ENCODE results near the gene DGKI.
"Not testable (repeated sequence)": the region's sequence is repeated elsewhere in the genome, so short reads cannot be mapped to it uniquely, and the experiment has no call there.

Gene DGKI

DNA sequence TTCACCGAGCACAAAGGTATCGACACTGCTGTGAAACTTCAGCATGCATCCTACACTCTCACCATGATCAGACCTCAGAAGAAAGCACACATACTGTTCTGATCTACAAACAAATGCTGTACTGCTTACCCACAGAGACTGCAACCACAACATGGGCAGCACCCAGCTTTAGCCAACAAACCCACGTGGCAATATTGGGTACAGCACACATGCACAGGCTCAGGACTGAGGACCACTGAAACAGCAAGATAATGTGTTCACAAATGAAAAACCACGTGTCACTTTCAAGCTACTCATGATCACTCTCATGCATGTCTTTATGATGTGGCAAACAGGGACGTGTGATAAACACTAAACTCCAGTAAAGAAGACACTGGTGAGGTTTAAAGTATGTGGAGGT is 383.9 kb downstream of the DGKI start:
- Histone ChIP-seq H3K27ac (ENCODE audit: low read depth, low read length) (no peak overlapping the region), H3K9ac (ENCODE audit: low read length in 5 of 5) (no peak overlapping the region), H3K4me1 (ENCODE audit: control insufficient read depth in 5 of 5, insufficient read depth in 5 of 5, low read length in 5 of 5) (no peaks in the 10 kb centered on the region), H3K4me3 (ENCODE audit: low read depth in 1 of 5, low read length in 5 of 5) (no peak overlapping the region), H3K27me3 (ENCODE audit: control insufficient read depth in 5 of 5, insufficient read depth in 4 of 5, low read length in 5 of 5) (no peaks in the 10 kb centered on the region), H3K36me3 (ENCODE audit: control insufficient read depth in 5 of 5, insufficient read depth in 5 of 5, low read length in 5 of 5) (peaks cover 0 to 7% (median 3%) of the 10 kb centered on the region in 5 donors), H3K9me3 (ENCODE audit: control insufficient read depth in 5 of 5, low read length in 5 of 5) (no peaks in the 10 kb centered on the region)

DNA sequence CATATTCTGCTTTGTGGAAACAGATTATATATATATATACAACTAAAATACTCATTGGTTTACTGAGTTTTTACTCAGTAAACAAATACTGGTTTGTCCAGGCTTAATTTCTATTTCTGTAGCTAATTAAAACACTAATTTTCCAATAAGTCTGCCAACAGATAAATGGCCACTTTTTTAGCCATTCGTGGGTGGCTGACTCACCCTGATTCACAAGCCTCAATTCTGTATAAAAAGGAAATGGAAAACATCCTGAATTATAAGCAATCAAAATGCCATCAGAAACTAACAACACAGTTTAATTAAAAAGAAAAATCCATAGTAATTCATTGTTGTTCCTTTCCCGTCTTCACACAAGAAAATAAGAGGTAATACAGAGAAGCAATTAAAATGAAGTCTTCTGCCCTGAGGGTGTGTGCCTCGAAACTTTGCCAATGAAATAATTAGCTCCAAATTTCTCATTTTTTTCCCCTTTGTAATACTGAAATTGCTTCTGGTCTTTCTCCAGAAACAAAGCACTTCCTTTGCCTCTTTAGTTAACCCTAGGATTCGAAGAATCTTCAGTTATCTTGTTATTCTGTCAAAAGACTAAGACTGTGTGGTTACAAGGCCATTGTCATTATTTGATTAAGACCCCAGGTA is 384.6 kb downstream of the DGKI start:
- Histone ChIP-seq H3K27ac (ENCODE audit: low read depth, low read length) (no peak overlapping the region), H3K4me3 (ENCODE audit: low read depth in 1 of 5, low read length in 5 of 5) (no peak overlapping the region), H3K4me1 (ENCODE audit: control insufficient read depth in 5 of 5, insufficient read depth in 5 of 5, low read length in 5 of 5) (no peaks in the 10 kb centered on the region), H3K36me3 (ENCODE audit: control insufficient read depth in 5 of 5, insufficient read depth in 5 of 5, low read length in 5 of 5) (peaks cover 0 to 7% (median 3%) of the 10 kb centered on the region in 5 donors), H3K27me3 (ENCODE audit: control insufficient read depth in 5 of 5, insufficient read depth in 4 of 5, low read length in 5 of 5) (no peaks in the 10 kb centered on the region), H3K9me3 (ENCODE audit: control insufficient read depth in 5 of 5, low read length in 5 of 5) (no peaks in the 10 kb centered on the region), H3K9ac (ENCODE audit: low read length in 5 of 5) (no peak overlapping the region)

DNA sequence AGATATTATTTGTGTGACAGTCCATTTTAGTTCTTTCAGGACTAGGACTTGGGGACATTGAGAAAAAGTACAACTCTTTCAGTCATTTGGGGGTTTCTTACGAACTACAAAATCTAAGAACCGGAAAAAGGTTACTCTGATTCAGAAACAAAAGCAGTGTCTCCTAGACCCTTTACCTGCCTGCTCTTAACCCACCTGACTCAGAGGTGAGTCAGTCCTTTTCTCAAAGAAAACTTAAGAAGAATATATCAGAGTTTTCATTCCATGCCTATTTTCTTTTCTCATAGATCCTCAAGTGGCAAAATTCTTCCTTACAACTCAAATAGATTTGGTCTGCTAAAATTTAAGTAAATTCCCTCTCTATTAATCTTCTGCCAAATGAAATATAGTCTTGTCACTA is 388.4 kb downstream of the DGKI start:
- H3K9me3 ChIP-seq (ENCODE audit: control insufficient read depth in 5 of 5, low read length in 5 of 5), result no peaks in the 10 kb centered on the region
- no peak overlapping the region for H3K9ac ChIP-seq (ENCODE audit: low read length in 5 of 5)

DNA sequence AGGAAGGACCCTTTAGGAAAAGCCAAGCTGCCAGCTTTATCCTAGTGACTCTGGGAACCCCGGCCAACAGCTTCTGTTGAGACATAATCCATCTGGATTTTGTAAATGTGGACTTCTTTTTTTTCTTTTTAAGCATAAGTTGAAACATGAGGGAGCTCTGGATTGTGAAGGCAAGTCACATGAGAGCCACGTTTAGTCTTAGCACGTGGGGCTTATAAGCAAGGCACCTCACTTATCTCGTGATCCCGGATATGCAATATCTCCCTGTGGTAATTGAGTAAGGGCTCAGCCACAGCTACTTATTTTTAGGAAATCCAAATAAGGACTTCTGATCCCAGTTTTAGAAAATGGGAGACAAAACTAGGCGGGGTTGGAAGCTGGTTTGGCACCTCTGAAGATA is 392.0 kb downstream of the DGKI start:
- H3K4me1 ChIP-seq (ENCODE audit: control insufficient read depth in 5 of 5, insufficient read depth in 5 of 5, low read length in 5 of 5), result peaks cover 0 to 7% (median 6%) of the 10 kb centered on the region in 5 donors
- peak overlapping the region in 3 of 5 donors; percentile 6 to 34 (median 20) for H3K9ac ChIP-seq (ENCODE audit: low read length in 5 of 5)
- no peak overlapping the region for H3K4me3 ChIP-seq (ENCODE audit: low read depth in 1 of 5, low read length in 5 of 5)
- no peaks in the 10 kb centered on the region for H3K27me3 ChIP-seq (ENCODE audit: control insufficient read depth in 5 of 5, insufficient read depth in 4 of 5, low read length in 5 of 5)
- H3K9me3 ChIP-seq (ENCODE audit: control insufficient read depth in 5 of 5, low read length in 5 of 5), result no peaks in the 10 kb centered on the region
- no peaks in the 10 kb centered on the region for H3K36me3 ChIP-seq (ENCODE audit: control insufficient read depth in 5 of 5, insufficient read depth in 5 of 5, low read length in 5 of 5)
- H3K27ac ChIP-seq (ENCODE audit: low read depth, low read length), result peak overlapping the region; percentile 67

More for the DNA sequence above, 388.4 kb downstream of the DGKI start:
- Histone ChIP-seq H3K4me3 (ENCODE audit: low read depth in 1 of 5, low read length in 5 of 5) (no peak overlapping the region), H3K27ac (ENCODE audit: low read depth, low read length) (no peak overlapping the region), H3K27me3 (ENCODE audit: control insufficient read depth in 5 of 5, insufficient read depth in 4 of 5, low read length in 5 of 5) (no peaks in the 10 kb centered on the region), H3K4me1 (ENCODE audit: control insufficient read depth in 5 of 5, insufficient read depth in 5 of 5, low read length in 5 of 5) (peaks cover 0 to 7% (median 6%) of the 10 kb centered on the region in 5 donors), H3K36me3 (ENCODE audit: control insufficient read depth in 5 of 5, insufficient read depth in 5 of 5, low read length in 5 of 5) (peaks cover 0 to 7% (median 0%) of the 10 kb centered on the region in 5 donors)

DNA sequence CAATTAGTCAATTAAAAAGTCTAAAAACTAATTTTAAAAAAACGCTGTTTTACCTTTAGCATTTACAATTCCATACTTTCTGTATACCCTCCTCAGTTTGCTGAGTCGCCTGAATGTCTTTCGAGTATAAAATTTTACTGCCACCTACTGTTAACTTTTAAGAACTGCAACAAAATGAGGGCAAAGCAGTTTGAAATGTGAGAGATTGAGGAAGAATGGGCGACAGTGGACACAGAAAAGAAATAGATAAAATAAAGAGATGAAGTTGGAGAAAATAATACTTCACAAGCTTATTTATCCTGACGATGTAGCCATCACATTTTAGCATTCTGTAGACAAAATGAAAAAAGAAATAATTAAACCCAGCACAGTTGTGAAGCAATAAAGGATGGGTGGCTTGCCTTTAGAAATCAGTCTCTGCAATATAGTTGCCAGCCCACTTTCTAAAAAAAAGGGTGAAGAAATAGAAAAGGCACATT is 392.5 kb downstream of the DGKI start:
- Histone ChIP-seq H3K36me3 (ENCODE audit: control insufficient read depth in 5 of 5, insufficient read depth in 5 of 5, low read length in 5 of 5) (no peaks in the 10 kb centered on the region), H3K27me3 (ENCODE audit: control insufficient read depth in 5 of 5, insufficient read depth in 4 of 5, low read length in 5 of 5) (no peaks in the 10 kb centered on the region), H3K4me3 (ENCODE audit: low read depth in 1 of 5, low read length in 5 of 5) (no peak overlapping the region), H3K9ac (ENCODE audit: low read length in 5 of 5) (peak overlapping the region in 1 of 5 donors; percentile 20), H3K9me3 (ENCODE audit: control insufficient read depth in 5 of 5, low read length in 5 of 5) (no peaks in the 10 kb centered on the region), H3K27ac (ENCODE audit: low read depth, low read length) (peak overlapping the region; percentile 67), H3K4me1 (ENCODE audit: control insufficient read depth in 5 of 5, insufficient read depth in 5 of 5, low read length in 5 of 5) (peaks cover 0 to 7% (median 6%) of the 10 kb centered on the region in 5 donors)

DNA sequence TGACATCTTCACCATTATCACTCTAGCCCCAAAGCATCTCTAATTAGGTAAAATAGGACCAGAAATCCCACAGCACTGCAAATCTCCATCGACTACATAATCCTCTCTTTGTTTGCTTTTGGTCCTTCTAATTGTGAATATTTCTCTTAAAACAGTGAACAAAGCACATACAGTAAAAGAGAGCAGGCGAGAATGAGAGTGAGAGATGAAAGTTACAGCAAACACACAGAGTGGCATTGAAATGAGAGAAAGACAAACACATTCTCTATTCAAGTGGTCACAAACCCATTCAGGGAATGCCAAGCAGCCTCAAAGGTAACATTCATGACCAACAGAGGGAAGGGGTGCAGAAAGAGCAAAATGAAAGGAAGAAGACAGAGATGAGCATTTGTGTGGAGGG is 393.4 kb downstream of the DGKI start:
- Histone ChIP-seq H3K9me3 (ENCODE audit: control insufficient read depth in 5 of 5, low read length in 5 of 5) (no peaks in the 10 kb centered on the region), H3K27ac (ENCODE audit: low read depth, low read length) (no peak overlapping the region), H3K36me3 (ENCODE audit: control insufficient read depth in 5 of 5, insufficient read depth in 5 of 5, low read length in 5 of 5) (no peaks in the 10 kb centered on the region), H3K4me3 (ENCODE audit: low read depth in 1 of 5, low read length in 5 of 5) (no peak overlapping the region), H3K4me1 (ENCODE audit: control insufficient read depth in 5 of 5, insufficient read depth in 5 of 5, low read length in 5 of 5) (peaks cover 0 to 7% (median 6%) of the 10 kb centered on the region in 5 donors), H3K27me3 (ENCODE audit: control insufficient read depth in 5 of 5, insufficient read depth in 4 of 5, low read length in 5 of 5) (no peaks in the 10 kb centered on the region), H3K9ac (ENCODE audit: low read length in 5 of 5) (no peak overlapping the region)

DNA sequence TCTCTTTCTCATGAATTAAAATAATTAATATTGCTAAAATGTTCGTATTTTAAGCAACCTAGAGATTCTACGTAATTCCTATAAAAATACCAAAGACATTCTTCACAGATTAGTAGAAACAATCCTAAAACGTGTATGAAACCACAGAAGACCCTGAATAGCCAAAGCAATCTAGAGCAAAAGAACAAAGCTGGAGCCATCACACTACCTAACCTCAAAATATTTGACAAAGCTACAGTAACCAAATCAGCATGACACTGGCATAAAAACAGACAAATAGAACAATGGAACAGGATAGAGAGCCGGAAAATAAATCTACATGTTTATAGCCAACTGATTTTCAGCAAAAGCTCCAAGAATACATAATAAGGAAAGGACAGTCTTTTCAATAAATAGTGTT is 397.8 kb downstream of the DGKI start:
- Histone ChIP-seq H3K9me3 (ENCODE audit: control insufficient read depth in 5 of 5, low read length in 5 of 5) (no peaks in the 10 kb centered on the region), H3K4me1 (ENCODE audit: control insufficient read depth in 5 of 5, insufficient read depth in 5 of 5, low read length in 5 of 5) (peaks cover 0 to 15% (median 10%) of the 10 kb centered on the region in 5 donors), H3K27me3 (ENCODE audit: control insufficient read depth in 5 of 5, insufficient read depth in 4 of 5, low read length in 5 of 5) (no peaks in the 10 kb centered on the region), H3K9ac (ENCODE audit: low read length in 5 of 5) (no peak overlapping the region), H3K27ac (ENCODE audit: low read depth, low read length) (no peak overlapping the region), H3K4me3 (ENCODE audit: low read depth in 1 of 5, low read length in 5 of 5) (no peak overlapping the region), H3K36me3 (ENCODE audit: control insufficient read depth in 5 of 5, insufficient read depth in 5 of 5, low read length in 5 of 5) (no peaks in the 10 kb centered on the region)

DNA sequence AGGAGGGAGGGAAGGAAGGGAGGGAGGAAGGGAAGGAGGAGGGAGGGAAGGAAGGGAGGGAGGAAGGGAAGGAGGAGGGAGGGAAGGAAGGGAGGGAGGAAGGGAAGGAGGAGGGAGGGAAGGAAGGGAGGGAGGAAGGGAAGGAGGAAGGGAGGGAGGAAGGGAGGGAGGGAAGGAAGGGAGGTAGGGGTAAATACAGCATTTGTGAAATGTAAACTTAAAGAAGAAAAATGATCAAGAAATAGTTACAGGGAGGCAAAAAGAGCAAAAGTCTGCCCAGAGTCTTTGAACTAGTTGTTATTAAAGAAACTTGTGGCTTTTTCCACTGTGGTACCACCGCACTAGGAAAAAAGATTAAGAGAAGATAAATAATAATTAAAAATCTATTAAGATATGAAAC is 398.2 kb downstream of the DGKI start:
- peaks cover 0 to 13% (median 10%) of the 10 kb centered on the region in 5 donors for H3K4me1 ChIP-seq (ENCODE audit: control insufficient read depth in 5 of 5, insufficient read depth in 5 of 5, low read length in 5 of 5)
- H3K4me3 ChIP-seq (ENCODE audit: low read depth in 1 of 5, low read length in 5 of 5); H3K9ac ChIP-seq (ENCODE audit: low read length in 5 of 5); H3K27ac ChIP-seq (ENCODE audit: low read depth, low read length); H3K27me3 ChIP-seq (ENCODE audit: control insufficient read depth in 5 of 5, insufficient read depth in 4 of 5, low read length in 5 of 5); H3K36me3 ChIP-seq (ENCODE audit: control insufficient read depth in 5 of 5, insufficient read depth in 5 of 5, low read length in 5 of 5); H3K9me3 ChIP-seq (ENCODE audit: control insufficient read depth in 5 of 5, low read length in 5 of 5): not testable (repeated sequence)

DNA sequence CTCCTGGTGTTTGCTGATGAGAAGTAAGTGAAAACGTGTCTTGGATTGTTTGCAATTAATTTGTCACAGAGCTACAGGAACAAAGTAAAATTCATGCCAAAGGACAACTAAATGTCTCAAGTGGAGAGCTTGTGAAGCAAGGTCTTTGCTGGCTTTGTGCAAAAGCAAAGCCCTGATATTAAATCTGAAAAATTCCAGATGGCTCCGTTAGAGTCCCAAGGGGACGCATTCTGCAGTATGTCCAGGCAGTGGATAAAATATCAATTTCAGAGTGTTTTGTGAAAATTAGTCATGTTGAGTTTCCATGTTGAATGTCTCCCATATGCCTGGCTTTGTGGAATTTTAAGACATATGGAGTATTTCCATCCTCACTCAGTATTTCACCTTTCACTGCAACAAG is 400.7 kb downstream of the DGKI start:
- Histone ChIP-seq H3K9me3 (ENCODE audit: control insufficient read depth in 5 of 5, low read length in 5 of 5) (no peaks in the 10 kb centered on the region), H3K27me3 (ENCODE audit: control insufficient read depth in 5 of 5, insufficient read depth in 4 of 5, low read length in 5 of 5) (no peaks in the 10 kb centered on the region), H3K4me3 (ENCODE audit: low read depth in 1 of 5, low read length in 5 of 5) (no peak overlapping the region), H3K36me3 (ENCODE audit: control insufficient read depth in 5 of 5, insufficient read depth in 5 of 5, low read length in 5 of 5) (no peaks in the 10 kb centered on the region), H3K9ac (ENCODE audit: low read length in 5 of 5) (no peak overlapping the region), H3K4me1 (ENCODE audit: control insufficient read depth in 5 of 5, insufficient read depth in 5 of 5, low read length in 5 of 5) (peaks cover 0 to 17% (median 10%) of the 10 kb centered on the region in 5 donors), H3K27ac (ENCODE audit: low read depth, low read length) (no peak overlapping the region)

DNA sequence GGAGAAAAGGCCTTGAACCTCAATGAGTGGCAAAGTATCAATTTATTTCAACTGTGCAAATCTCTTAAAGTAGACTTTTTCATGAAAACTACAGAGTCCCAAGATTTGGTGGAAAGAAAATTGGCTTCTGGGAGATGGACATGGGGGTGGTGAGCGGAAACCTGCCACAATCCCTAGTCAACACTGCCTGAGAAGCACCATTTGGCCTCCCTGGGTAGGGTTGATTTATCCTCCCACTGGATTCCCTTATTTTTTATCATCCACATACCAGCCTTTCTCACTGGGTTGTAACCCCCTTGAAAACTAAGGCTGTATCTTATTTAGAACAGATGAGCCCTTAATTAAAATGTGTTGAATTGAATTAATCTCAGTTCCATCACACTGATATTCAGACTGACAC is 401.5 kb downstream of the DGKI start:
- H3K27ac ChIP-seq (ENCODE audit: low read depth, low read length), result no peak overlapping the region
- no peak overlapping the region for H3K4me3 ChIP-seq (ENCODE audit: low read depth in 1 of 5, low read length in 5 of 5)
- H3K4me1 ChIP-seq (ENCODE audit: control insufficient read depth in 5 of 5, insufficient read depth in 5 of 5, low read length in 5 of 5), result peaks cover 0 to 25% (median 12%) of the 10 kb centered on the region in 5 donors
- no peaks in the 10 kb centered on the region for H3K9me3 ChIP-seq (ENCODE audit: control insufficient read depth in 5 of 5, low read length in 5 of 5)
- H3K27me3 ChIP-seq (ENCODE audit: control insufficient read depth in 5 of 5, insufficient read depth in 4 of 5, low read length in 5 of 5), result no peaks in the 10 kb centered on the region
- no peak overlapping the region for H3K9ac ChIP-seq (ENCODE audit: low read length in 5 of 5)
- H3K36me3 ChIP-seq (ENCODE audit: control insufficient read depth in 5 of 5, insufficient read depth in 5 of 5, low read length in 5 of 5), result no peaks in the 10 kb centered on the region

Data from subcutaneous abdominal adipose tissue (tissue), 5 donors.